ENCODE results near the gene AGAP1.

DNA sequence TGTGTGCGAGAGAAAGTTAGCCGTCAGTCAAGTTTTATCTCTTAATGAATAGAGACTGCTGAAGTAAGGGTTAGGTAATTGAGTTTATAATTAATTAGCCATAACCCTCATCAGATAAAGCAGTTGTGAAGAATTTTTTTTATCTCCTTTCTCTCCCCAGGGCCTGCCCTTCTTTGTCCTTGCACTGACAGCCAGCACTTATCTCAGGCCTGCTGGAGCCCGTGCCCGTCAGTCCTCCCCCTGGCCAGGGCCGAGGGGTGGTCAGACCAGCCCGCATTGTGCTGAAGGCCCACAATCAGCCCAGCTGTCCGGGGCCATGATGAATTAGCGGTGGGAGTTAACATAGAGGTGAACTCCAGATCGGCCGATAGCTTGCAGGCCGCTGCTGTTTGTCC, 358.7 kb downstream of the AGAP1 start:
- no peak for TF ChIP-seq POLR2A (IDR thresholded peaks at IDR 0.05)
- TF ChIP-seq CTCF (IDR thresholded peaks at IDR 0.05), result no peak
